ENCODE measurements around the gene TMEM187. TPM values are rescaled to one million over a fixed set of nuclear protein-coding genes. Genes with fewer than 3 reads are reported as not detected.

TMEM187 gene
- total and polyA plus RNA-seq, 4 experiments from 2014 or later = 10.4 to 23.8 (median 13.8) TPM

DNA sequence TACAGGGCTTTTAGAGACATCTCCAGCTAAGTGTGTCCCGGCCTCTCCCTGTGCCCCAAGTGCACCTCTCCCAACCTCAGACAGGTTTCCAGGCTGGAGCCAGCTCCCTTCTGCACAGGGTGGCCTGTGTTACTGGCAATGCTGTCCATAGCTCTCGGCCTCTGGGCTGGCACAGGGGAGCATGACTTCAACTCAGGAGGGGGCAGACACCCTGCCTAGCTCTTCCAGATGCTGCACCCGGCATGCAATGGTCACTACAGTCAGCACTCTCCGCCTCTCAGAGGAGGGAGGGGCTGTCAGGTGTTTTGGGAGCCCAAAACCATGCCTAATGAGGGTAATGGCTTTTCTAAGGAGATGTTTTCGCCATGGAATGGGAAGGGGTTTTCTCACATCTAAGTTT lies 49.6 kb downstream of the TMEM187 start:
- no peaks in the 10 kb centered on the region for H3K27me3 Mint-ChIP-seq
- Histone ChIP-seq H3K27me3 (ENCODE audit: insufficient read depth, low read length) (no peaks in the 10 kb centered on the region), H3K4me1 (ENCODE audit: insufficient read depth, low read length) (peaks cover 18% of the 10 kb centered on the region), H3K9me3 (ENCODE audit: control insufficient read depth in 1 of 2, low read length in 2 of 2) (no peaks in the 10 kb centered on the region), H3K36me3 (ENCODE audit: insufficient read depth, low read length) (peaks cover 2% of the 10 kb centered on the region), H3K27ac (ENCODE audit: low read depth, low read length) (no peak overlapping the region), H3K4me3 (ENCODE audit: low read length in 2 of 2) (no peak overlapping the region)
- CTCF ChIA-PET (ENCODE audit: partially characterized antibody) = interaction anchor here (1.0 kb wide), 1 partner anchor 8 kb away, joined by 4 read pairs; no protein-coding TSS in a partner anchor
- POLR2A ChIA-PET (ENCODE audit: partially characterized antibody) = no interaction called here
- intact Hi-C loops (cut with micrococcal nuclease) = loop anchor here (10.0 kb wide), 1 partner anchor 73 kb away; the partner anchor contains the start of gene MECP2
- DNase-seq = no peak
- H3K27ac Mint-ChIP-seq = peak overlapping the region in 2 of 7 donors; percentile 59 to 63
- H3K9me3 Mint-ChIP-seq = peaks cover 0 to 2% (median 0%) of the 10 kb centered on the region in 8 donors
- H3K4me3 Mint-ChIP-seq = no peak overlapping the region
- peaks cover 3 to 22% (median 13%) of the 10 kb centered on the region in 4 donors for H3K4me1 Mint-ChIP-seq
- peaks cover 0 to 10% of the 10 kb centered on the region in 2 donors for H3K36me3 Mint-ChIP-seq

DNA sequence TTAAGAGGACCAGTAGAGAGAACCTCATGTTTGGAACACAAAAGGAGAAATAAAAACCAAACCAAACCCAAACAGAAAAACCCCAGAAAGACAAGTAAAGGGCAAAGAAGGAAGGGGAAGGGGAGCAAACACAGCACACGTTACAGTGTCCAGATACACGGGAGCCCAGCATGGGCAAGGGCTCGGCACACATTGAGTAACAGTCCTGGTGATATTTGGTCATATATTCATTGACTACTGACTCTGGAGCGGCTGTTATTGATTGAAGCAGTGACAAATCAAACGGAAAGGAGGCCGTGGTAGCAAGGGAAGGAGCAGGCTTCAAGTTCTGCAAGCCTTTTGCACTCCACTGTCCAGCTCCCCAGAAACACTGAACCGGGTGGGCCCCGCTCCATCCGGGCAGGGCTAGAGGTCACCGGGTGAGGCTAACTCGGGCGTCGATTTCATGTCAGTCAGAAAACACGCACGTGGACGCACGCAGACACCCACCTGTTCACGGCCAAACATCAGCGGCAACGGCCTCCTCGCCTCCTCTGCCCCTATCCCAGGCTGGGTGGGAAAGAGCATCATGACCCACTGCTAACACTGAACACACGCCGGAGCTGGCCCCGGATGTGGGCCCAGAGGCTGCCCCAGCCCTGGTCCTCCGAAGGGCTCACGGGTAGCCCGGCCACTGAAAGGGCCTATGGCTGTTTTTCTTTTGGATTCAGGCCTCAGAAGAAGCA lies 50.9 kb downstream of the TMEM187 start:
- Histone ChIP-seq H3K4me3 (ENCODE audit: low read length in 2 of 2) (no peak overlapping the region), H3K27me3 (ENCODE audit: insufficient read depth, low read length) (no peaks in the 10 kb centered on the region), H3K36me3 (ENCODE audit: insufficient read depth, low read length) (peaks cover 6% of the 10 kb centered on the region), H3K4me1 (ENCODE audit: insufficient read depth, low read length) (peaks cover 14% of the 10 kb centered on the region), H3K27ac (ENCODE audit: low read depth, low read length) (no peak overlapping the region), H3K9me3 (ENCODE audit: control insufficient read depth in 1 of 2, low read length in 2 of 2) (no peaks in the 10 kb centered on the region)
- Mint-ChIP-seq H3K36me3 (peaks cover 0 to 18% of the 10 kb centered on the region in 2 donors), H3K9me3 (peaks cover 0 to 2% (median 0%) of the 10 kb centered on the region in 8 donors), H3K27ac (peak overlapping the region in 1 of 7 donors; percentile 63), H3K4me3 (no peak overlapping the region), H3K27me3 (no peaks in the 10 kb centered on the region), H3K4me1 (peaks cover 8 to 26% (median 16%) of the 10 kb centered on the region in 4 donors)
- ChIA-PET CTCF (ENCODE audit: partially characterized antibody) (no interaction called here), POLR2A (ENCODE audit: partially characterized antibody) (interaction anchor here (1.0 kb wide), 1 partner anchor 55 kb away, joined by 3 read pairs; no protein-coding TSS in a partner anchor)
- intact Hi-C loops (cut with micrococcal nuclease) = loop anchor here (10.0 kb wide), 1 partner anchor 71 kb away; the partner anchor contains the start of gene MECP2
- DNase-seq = no peak

DNA sequence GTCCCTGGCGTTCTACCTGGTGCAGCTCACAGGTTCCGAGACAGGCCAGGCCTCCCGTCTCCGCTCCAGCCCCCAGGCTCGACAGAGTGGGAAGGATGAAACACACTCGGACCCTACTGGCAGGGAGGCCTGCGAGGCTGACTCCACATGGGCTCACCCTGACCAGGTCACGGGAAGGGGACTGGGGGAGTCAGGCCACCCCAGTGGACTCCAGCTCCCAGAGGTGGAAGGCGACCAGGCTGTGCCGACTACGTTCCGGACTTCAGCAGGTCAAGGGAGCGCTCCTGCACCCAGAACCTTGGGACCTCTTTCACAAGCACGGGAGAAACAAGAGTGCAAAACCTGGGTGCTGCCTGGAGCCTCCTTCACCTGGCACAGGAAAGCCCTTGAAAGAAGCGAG lies 51.7 kb downstream of the TMEM187 start:
- DNase-seq = no peak
- H3K4me3 ChIP-seq (ENCODE audit: low read length in 2 of 2) = no peak overlapping the region
- H3K36me3 Mint-ChIP-seq = peaks cover 0 to 21% of the 10 kb centered on the region in 2 donors
- H3K27me3 Mint-ChIP-seq = no peaks in the 10 kb centered on the region
- CTCF ChIA-PET (ENCODE audit: partially characterized antibody) = no interaction called here
- H3K27ac ChIP-seq (ENCODE audit: low read depth, low read length) = no peak overlapping the region
- H3K27ac Mint-ChIP-seq = peak overlapping the region in 1 of 7 donors; percentile 41
- H3K4me1 ChIP-seq (ENCODE audit: insufficient read depth, low read length) = peaks cover 14% of the 10 kb centered on the region
- H3K4me3 Mint-ChIP-seq = no peak overlapping the region
- intact Hi-C loops (cut with micrococcal nuclease) = loop anchor here (10.0 kb wide), 1 partner anchor 71 kb away; the partner anchor contains the start of gene MECP2
- no peaks in the 10 kb centered on the region for H3K9me3 ChIP-seq (ENCODE audit: control insufficient read depth in 1 of 2, low read length in 2 of 2)
- no peaks in the 10 kb centered on the region for H3K27me3 ChIP-seq (ENCODE audit: insufficient read depth, low read length)
- peaks cover 6 to 26% (median 14%) of the 10 kb centered on the region in 4 donors for H3K4me1 Mint-ChIP-seq
- peaks cover 0 to 2% (median 0%) of the 10 kb centered on the region in 8 donors for H3K9me3 Mint-ChIP-seq
- POLR2A ChIA-PET (ENCODE audit: partially characterized antibody) = no interaction called here
- H3K36me3 ChIP-seq (ENCODE audit: insufficient read depth, low read length) = peaks cover 11% of the 10 kb centered on the region

DNA sequence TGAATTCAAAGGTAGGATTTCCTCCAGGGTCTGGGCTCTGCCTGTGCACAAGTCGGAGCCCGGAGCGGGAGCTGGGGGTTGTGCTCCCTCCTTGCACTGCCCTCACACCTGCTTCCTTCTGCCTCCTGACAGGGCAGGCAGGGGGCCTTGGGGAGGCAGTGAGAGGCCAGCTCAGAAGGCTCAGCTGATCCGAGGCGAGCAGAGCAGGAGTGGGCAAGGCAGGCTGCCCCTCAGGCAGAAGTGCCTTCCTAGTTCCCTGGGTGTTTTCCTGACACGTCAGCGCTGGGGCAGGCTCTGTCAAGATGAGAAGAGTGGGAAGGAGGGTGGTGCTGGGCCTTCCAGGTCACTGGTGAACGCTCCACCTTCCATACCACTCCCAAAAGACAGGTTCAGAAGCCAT lies 52.7 kb downstream of the TMEM187 start:
- DNase-seq = no peak
- intact Hi-C loops (cut with micrococcal nuclease) = loop anchor here (10.0 kb wide), 1 partner anchor 70 kb away; the partner anchor contains the start of gene MECP2
- H3K4me3 Mint-ChIP-seq = no peak overlapping the region

DNA sequence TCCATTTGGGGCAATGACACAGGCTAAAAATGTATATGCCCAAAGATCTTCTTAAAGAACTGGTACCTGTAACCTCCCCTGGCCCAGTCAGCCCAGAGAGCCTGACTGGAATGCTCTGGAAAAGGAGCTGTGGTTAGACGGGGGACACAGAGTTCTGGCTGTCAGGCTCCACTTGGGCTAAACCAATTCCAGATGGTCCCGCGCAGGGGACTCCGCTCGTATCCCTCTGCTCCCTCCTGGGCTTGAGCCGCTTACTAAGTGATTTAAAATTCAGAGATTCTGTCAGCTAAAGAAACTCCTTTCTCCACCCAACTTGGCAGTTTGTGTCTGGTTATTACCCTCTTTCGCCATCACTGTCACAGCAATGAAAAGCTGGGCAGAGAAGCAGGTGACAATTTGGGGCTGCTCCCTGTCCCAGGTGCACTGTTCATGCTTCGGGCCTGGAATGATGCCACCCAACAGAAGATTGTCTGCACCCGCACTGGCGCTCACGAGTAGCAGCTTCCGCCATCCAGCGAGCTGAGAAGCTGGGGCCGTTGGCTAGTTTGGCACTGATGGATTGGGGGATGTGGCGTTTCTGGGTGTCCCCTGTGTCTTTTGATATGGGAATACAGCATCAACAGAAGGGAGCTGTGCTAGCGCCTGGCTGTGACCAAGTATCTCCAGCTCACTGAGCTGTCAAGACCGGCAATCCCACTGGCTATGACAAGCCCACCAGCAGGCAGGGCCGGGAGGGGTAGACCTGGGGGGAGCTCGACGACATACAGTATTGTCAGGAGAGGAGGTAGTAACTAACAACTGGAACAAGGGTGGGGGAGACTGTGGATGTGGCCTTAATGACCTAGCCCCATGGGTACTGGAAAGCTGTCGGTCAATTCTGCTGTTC lies 53.8 kb downstream of the TMEM187 start:
- H3K4me1 ChIP-seq (ENCODE audit: insufficient read depth, low read length) = peaks cover 2% of the 10 kb centered on the region
- no peaks in the 10 kb centered on the region for H3K9me3 ChIP-seq (ENCODE audit: control insufficient read depth in 1 of 2, low read length in 2 of 2)
- Mint-ChIP-seq H3K9me3 (peaks cover 0 to 1% (median 0%) of the 10 kb centered on the region in 8 donors), H3K36me3 (peaks cover 0 to 27% of the 10 kb centered on the region in 2 donors), H3K4me3 (peak overlapping the region in 1 of 8 donors; percentile 23), H3K4me1 (peaks cover 4 to 20% (median 7%) of the 10 kb centered on the region in 4 donors), H3K27me3 (no peaks in the 10 kb centered on the region), H3K27ac (peak overlapping the region in 1 of 7 donors; percentile 63)
- no peaks in the 10 kb centered on the region for H3K27me3 ChIP-seq (ENCODE audit: insufficient read depth, low read length)
- no peak for DNase-seq
- peaks cover 20% of the 10 kb centered on the region for H3K36me3 ChIP-seq (ENCODE audit: insufficient read depth, low read length)
- H3K4me3 ChIP-seq (ENCODE audit: low read length in 2 of 2) = no peak overlapping the region
- intact Hi-C loops (cut with micrococcal nuclease) = loop anchor here (10.0 kb wide), 1 partner anchor 68 kb away; the partner anchor contains the start of gene MECP2
- no peak overlapping the region for H3K27ac ChIP-seq (ENCODE audit: low read depth, low read length)
- ChIA-PET POLR2A (ENCODE audit: partially characterized antibody) (interaction anchor here (1.2 kb wide), 2 partner anchors 46 to 56 kb away, joined by 3 to 5 read pairs; partner anchors contain the start of gene HCFC1), CTCF (ENCODE audit: partially characterized antibody) (interaction anchor here (0.8 to 1.4 kb wide), 4 partner anchors 12 to 21 kb away, joined by 3 to 4 read pairs (median 3); no protein-coding TSS in a partner anchor)

More for the DNA sequence above, 52.7 kb downstream of the TMEM187 start:
- Histone ChIP-seq H3K4me1 (ENCODE audit: insufficient read depth, low read length) (peaks cover 14% of the 10 kb centered on the region), H3K9me3 (ENCODE audit: control insufficient read depth in 1 of 2, low read length in 2 of 2) (no peaks in the 10 kb centered on the region), H3K27ac (ENCODE audit: low read depth, low read length) (no peak overlapping the region), H3K4me3 (ENCODE audit: low read length in 2 of 2) (no peak overlapping the region), H3K36me3 (ENCODE audit: insufficient read depth, low read length) (peaks cover 14% of the 10 kb centered on the region), H3K27me3 (ENCODE audit: insufficient read depth, low read length) (no peaks in the 10 kb centered on the region)
- ChIA-PET POLR2A (ENCODE audit: partially characterized antibody) (no interaction called here), CTCF (ENCODE audit: partially characterized antibody) (interaction anchor here (1.4 kb wide), 1 partner anchor 12 kb away, joined by 3 read pairs; no protein-coding TSS in a partner anchor)
- peak overlapping the region in 2 of 7 donors; percentile 63 to 70 for H3K27ac Mint-ChIP-seq
- peaks cover 0 to 1% (median 0%) of the 10 kb centered on the region in 8 donors for H3K9me3 Mint-ChIP-seq
- peaks cover 8 to 31% (median 13%) of the 10 kb centered on the region in 4 donors for H3K4me1 Mint-ChIP-seq
- peaks cover 0 to 24% of the 10 kb centered on the region in 2 donors for H3K36me3 Mint-ChIP-seq
- no peaks in the 10 kb centered on the region for H3K27me3 Mint-ChIP-seq

DNA sequence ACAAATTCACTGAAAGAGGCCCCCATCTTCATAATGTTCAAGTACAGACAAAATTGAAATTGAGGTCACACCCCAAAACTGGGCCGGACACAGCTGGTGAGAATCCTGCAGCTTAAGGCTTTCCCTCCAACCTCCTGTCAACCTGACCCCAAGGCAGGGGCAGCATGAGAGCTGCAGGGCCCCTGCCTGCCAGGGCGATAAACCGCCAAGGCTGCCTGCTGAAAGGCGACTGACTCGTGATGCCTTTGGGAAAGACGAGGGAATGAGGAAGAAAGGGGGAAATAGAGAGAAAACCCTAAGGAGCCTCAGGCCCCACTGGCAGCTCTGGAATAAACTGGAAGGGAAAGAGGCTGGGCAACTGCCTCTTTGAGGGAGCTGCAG lies 54.5 kb downstream of the TMEM187 start:
- Mint-ChIP-seq H3K4me1 (peaks cover 4 to 19% (median 6%) of the 10 kb centered on the region in 4 donors), H3K36me3 (peaks cover 4 to 32% of the 10 kb centered on the region in 2 donors), H3K4me3 (no peak overlapping the region), H3K27me3 (no peaks in the 10 kb centered on the region), H3K27ac (peak overlapping the region in 1 of 7 donors; percentile 35), H3K9me3 (peaks cover 0 to 1% (median 0%) of the 10 kb centered on the region in 8 donors)
- ChIA-PET CTCF (ENCODE audit: partially characterized antibody) (interaction anchor here (0.8 to 1.3 kb wide), 3 partner anchors 13 to 20 kb away, joined by 3 to 4 read pairs (median 3); no protein-coding TSS in a partner anchor), POLR2A (ENCODE audit: partially characterized antibody) (interaction anchor here (1.2 kb wide), 2 partner anchors 46 to 56 kb away, joined by 3 to 5 read pairs; partner anchors contain the start of gene HCFC1)
- no peaks in the 10 kb centered on the region for H3K9me3 ChIP-seq (ENCODE audit: control insufficient read depth in 1 of 2, low read length in 2 of 2)
- intact Hi-C loops (cut with micrococcal nuclease) = loop anchor here (10.0 kb wide), 1 partner anchor 68 kb away; the partner anchor contains the start of gene MECP2
- H3K27me3 ChIP-seq (ENCODE audit: insufficient read depth, low read length) = no peaks in the 10 kb centered on the region
- no peak overlapping the region for H3K4me3 ChIP-seq (ENCODE audit: low read length in 2 of 2)
- peaks cover 24% of the 10 kb centered on the region for H3K36me3 ChIP-seq (ENCODE audit: insufficient read depth, low read length)
- H3K27ac ChIP-seq (ENCODE audit: low read depth, low read length) = no peak overlapping the region
- H3K4me1 ChIP-seq (ENCODE audit: insufficient read depth, low read length) = no peaks in the 10 kb centered on the region
- DNase-seq = no peak
